Psoas muscle (tissue), 8 donors: ENCODE data around the gene MIPEP. TPM values are rescaled to one million over a fixed set of nuclear protein-coding genes. Genes with fewer than 3 reads are reported as not detected.
A peak's percentile ranks its signal among the peaks of the same experiment; 100 is the strongest.

Experiments used
- ATAC-seq, 4 donors: fragments of 200-7000 bp; cut with Tn5 transposase; one replicate each; pipeline ENCODE4 v1.9.1; 2020; ENCODE audit warnings: moderate library complexity in 3 of 4, mild to moderate bottlenecking in 2 of 4
- DNase-seq, 2 donors: peaks; one replicate each; pipeline ENCODE4 v3.0.0-alpha.2; 2020
- H3K27ac ChIP-seq: fragments of 200-600 bp; one replicate; pipeline ENCODE4 v1.8.0; 2022
- H3K27me3 ChIP-seq, 3 donors: fragments of 200-600 bp in 1 of 3; one replicate each; pipeline versions ENCODE4 v1.6.1 to v1.8.0; 2013 to 2022; ENCODE audit warnings: low read length in 2 of 3, mild to moderate bottlenecking in 2 of 3, moderate library complexity in 1 of 3; ENCODE audit not compliant: insufficient read depth in 3 of 3
- H3K36me3 ChIP-seq, 2 donors: fragments of 200-600 bp in 1 of 2; one replicate each; pipeline versions ENCODE4 v1.6.1 to v1.8.0; 2013 to 2022; ENCODE audit warnings: low read depth in 1 of 2, mild to moderate bottlenecking in 1 of 2, moderate library complexity in 1 of 2; ENCODE audit not compliant: insufficient read depth in 1 of 2
- H3K4me1 ChIP-seq: fragments of 200-600 bp; one replicate; pipeline ENCODE4 v1.8.0; 2022
- H3K4me3 ChIP-seq: fragments of 200-600 bp; one replicate; pipeline ENCODE4 v1.8.0; 2022; ENCODE audit warnings: mild to moderate bottlenecking
- H3K9me3 ChIP-seq: fragments of 200-600 bp; one replicate; pipeline ENCODE4 v1.8.0; 2022
- CTCF ChIP-seq: fragments of 200-600 bp; IDR thresholded peaks from one replicate; pipeline ENCODE4 v1.8.0; 2022; ENCODE audit warnings: antibody characterized with exemption
- WGBS, 3 donors: extraction: QIAGEN DNeasy Blood & Tissue Kit; methylation state at CpG; one replicate each; pipeline versions ENCODE4 v1.1.6 to v1.1.7; 2013; 5-methylcytosine and 5-hydroxymethylcytosine counted together
- intact Hi-C, 2 donors: fragments of 100-400 bp; cut with DNase I; formaldehyde crosslinking; loops; one replicate each; pipeline versions ENCODE4 v1.11.0 to v1.14.2; 2022
- polyA plus RNA-seq, 3 donors: library from polyadenylated mRNA; stranded (reverse); fragments of 200-250 nt; gene quantifications; one replicate each; pipeline ENCODE4 v1.2.3, GENCODE V29; 2013
- total RNA-seq, 4 donors: library from RNA; stranded (reverse); fragmentation: NEBNext Ultra II Directional in 2 of 4; extraction: Animal tissue kit (Norgen Biotek cat#: 25700) in 2 of 4; gene quantifications; one replicate each; pipeline versions ENCODE4 v1.2.1 to v1.2.4, GENCODE V29; 2021 to 2023
- donor health status: healthy with polysubstance abuse.
- donor health status: DM: no; HTN: no; CAD: no; lungs with moderate emphysema.
- donor health status: Bipolar disorder and iron deficiency.
- donor health status: healthy.
- donor health status: DM: yes; HTN: yes; CAD: no.
- donor health status: DM: no; HTN: no; CAD: no.
- donor health status: DM: no; HTN: no; CAD: no.
- donor health status: DM: yes; HTN: yes; CAD: no.

MIPEP gene
- total and polyA plus RNA-seq, 7 donors: 13.3 to 28.2 (median 17.0) TPM

- H3K4me3 ChIP-seq: no peak overlapping the region
- H3K36me3 ChIP-seq: no peaks in the 10 kb centered on the region
- H3K27ac ChIP-seq: no peak overlapping the region
- WGBS, 3 donors: 85 to 90% (median 87%) methylated on average over 17 to 19 of the region's 19 CpGs
- no peak for ATAC-seq
- no peaks in the 10 kb centered on the region for H3K4me1 ChIP-seq
- H3K9me3 ChIP-seq: peaks cover 2% of the 10 kb centered on the region
- no peak for TF ChIP-seq CTCF
- intact Hi-C loops: no loop called here
- no peak for DNase-seq
- H3K27me3 ChIP-seq: no peaks in the 10 kb centered on the region
Measured at GRCh38 chr13:23715092-23715761, 174.0 kb downstream of the MIPEP start.

GRCh38 chr13:23714672-23715071 lies 174.5 kb downstream of the MIPEP start:
- WGBS, 3 donors: 61 to 65% (median 63%) methylated on average over 5 of the region's 5 CpGs
- no peak for ATAC-seq
- intact Hi-C loops: no loop called here
- Histone ChIP-seq H3K36me3 (no peaks in the 10 kb centered on the region), H3K27me3 (no peaks in the 10 kb centered on the region), H3K27ac (no peak overlapping the region), H3K4me3 (no peak overlapping the region), H3K9me3 (peaks cover 2% of the 10 kb centered on the region), H3K4me1 (no peaks in the 10 kb centered on the region)
- TF ChIP-seq CTCF: no peak
- no peak for DNase-seq

GRCh38 chr13:23711355-23711754 lies 177.8 kb downstream of the MIPEP start:
- Histone ChIP-seq H3K36me3 (no peaks in the 10 kb centered on the region), H3K27me3 (no peaks in the 10 kb centered on the region), H3K4me1 (peaks cover 6% of the 10 kb centered on the region), H3K4me3 (no peak overlapping the region), H3K9me3 (peaks cover 2% of the 10 kb centered on the region), H3K27ac (no peak overlapping the region)
- no peak for DNase-seq
- 74 to 84% (median 79%) methylated on average over 3 of the region's 3 CpGs for WGBS, 3 donors
- ATAC-seq: peak in 1 of 4 donors; percentile 31
- intact Hi-C loops: no loop called here
- TF ChIP-seq CTCF: no peak

DNA sequence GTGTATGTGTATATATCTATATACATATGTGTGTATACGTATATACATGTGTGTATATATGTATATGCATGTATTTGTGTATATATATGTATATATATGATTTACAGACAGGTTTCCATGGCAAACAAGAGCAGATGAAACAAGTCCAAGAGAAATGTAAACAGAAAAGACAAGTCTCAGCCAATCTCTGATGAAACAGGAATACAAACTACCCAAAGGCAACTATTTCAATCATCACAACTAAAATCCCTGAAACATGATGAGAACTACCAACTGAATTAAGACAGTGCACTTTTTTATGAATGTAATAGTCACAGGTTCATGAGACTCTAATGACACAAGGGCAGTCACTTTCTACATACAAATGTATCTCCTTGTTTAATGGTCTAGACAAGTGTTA lies 178.8 kb downstream of the MIPEP start:
- 88 to 97% (median 92%) methylated on average over 1 of the region's 1 CpG for WGBS, 3 donors
- intact Hi-C loops: no loop called here
- no peak for TF ChIP-seq CTCF

DNA sequence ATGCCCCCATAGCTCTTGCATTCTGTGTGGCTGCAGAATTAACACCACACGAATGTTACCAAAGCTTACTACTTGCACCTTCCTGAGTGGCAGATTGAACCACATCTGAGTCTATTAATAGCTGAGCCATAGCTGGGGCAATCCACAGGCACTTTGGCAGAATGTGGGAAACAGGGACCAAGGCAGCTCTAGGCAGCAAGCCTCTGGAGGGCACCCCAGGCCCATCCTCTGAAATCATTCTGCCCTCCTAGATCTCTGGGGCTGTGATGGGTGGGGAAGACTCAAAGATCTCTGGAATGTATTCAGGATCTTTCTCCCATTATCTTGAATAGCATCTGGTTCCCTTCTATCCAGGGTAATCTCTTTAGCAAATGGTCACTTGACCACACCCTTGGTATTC lies 179.7 kb downstream of the MIPEP start:
- Histone ChIP-seq H3K4me3 (no peak overlapping the region), H3K27me3 (no peaks in the 10 kb centered on the region), H3K36me3 (no peaks in the 10 kb centered on the region), H3K9me3 (peaks cover 2% of the 10 kb centered on the region), H3K4me1 (peaks cover 6% of the 10 kb centered on the region), H3K27ac (no peak overlapping the region)
- DNase-seq: no peak
- ATAC-seq: peak; percentile 37 to 84 (median 66)
- intact Hi-C loops: loop anchor here in 1 of 2 donors (10.0 kb wide), 1 partner anchor 245 kb away; no protein-coding TSS in a partner anchor
- 14 to 30% (median 24%) methylated on average over 1 of the region's 1 CpG for WGBS, 3 donors
- no peak for TF ChIP-seq CTCF

More for the DNA sequence above, 178.8 kb downstream of the MIPEP start:
- DNase-seq: no peak
- no peak for ATAC-seq
- H3K9me3 ChIP-seq: peaks cover 2% of the 10 kb centered on the region
- no peak overlapping the region for H3K27ac ChIP-seq
- H3K4me3 ChIP-seq: no peak overlapping the region
- no peaks in the 10 kb centered on the region for H3K36me3 ChIP-seq
- H3K4me1 ChIP-seq: peaks cover 6% of the 10 kb centered on the region
- H3K27me3 ChIP-seq: no peaks in the 10 kb centered on the region
